HCT116 (cell line): ENCODE results near the gene RBPMS2. TPM values are rescaled to one million over a fixed set of nuclear protein-coding genes. Genes with fewer than 3 reads are reported as not detected.

ENCODE experiments used
- ATAC-seq: fragments of 200-7000 bp; cut with Tn5 transposase; 2 replicates; pipeline ENCODE4 v1.9.1; 2020; ENCODE audit warnings: mild to moderate bottlenecking, moderate library complexity
- BruUV-seq: library from RNA; stranded (reverse); fragments of 400-500 nt; replicated peaks from 2 replicates; lab custom pipeline; 2021; lab: Mats Ljungman, UMichigan
- CTCF ChIA-PET: fragments of 300-600 bp; sonication (Branson Sonifier 250); formaldehyde crosslinking; loops from one replicate; lab custom pipeline; 2021; ENCODE audit warnings: antibody characterized with exemption; lab: Charles Lee
- POLR2A ChIA-PET: fragments of 300-600, 350-600 bp; sonication (Branson Sonifier 250); formaldehyde crosslinking; loops from one replicate; lab custom pipeline; 2021; ENCODE audit warnings: antibody characterized with exemption; lab: Charles Lee
- RAD21 ChIA-PET, 2 experiments: fragments of 300-600 bp; sonication (Branson Sonifier 250); formaldehyde crosslinking; loops; one replicate each; lab custom pipeline; 2023; ENCODE audit warnings: low total read pairs in 2 of 2; ENCODE audit not compliant: uncharacterized antibody in 2 of 2, unreplicated experiment in 2 of 2, low non-redundant PET in 1 of 2; lab: Charles Lee
- DNase-seq: peaks from one replicate; pipeline ENCODE4 v3.0.0-alpha.2; 2010; ENCODE audit warnings: low read depth, low spot score
- H2AFZ ChIP-seq: fragments of 200-600 bp; shearing (Covaris generic), sonication (generic); 2 replicates; pipeline ENCODE4 v1.6.1; 2017; ENCODE audit warnings: low read depth, mixed run types, mixed read lengths, antibody characterized with exemption, low read length; ENCODE audit not compliant: poor library complexity, severe bottlenecking
- H3K27ac ChIP-seq: 2 replicates; pipeline ENCODE4 v1.5.1; 2012; ENCODE audit warnings: low read depth, low read length
- H3K27me3 ChIP-seq: fragments of 200-600 bp; sonication (generic); 2 replicates; pipeline ENCODE4 v1.6.1; 2016; ENCODE audit warnings: mixed run types, low read length, mixed read lengths; ENCODE audit not compliant: insufficient read depth
- H3K36me3 ChIP-seq, 2 experiments: fragments of 200-500 bp in 1 of 2; fragments of 200-600 bp in 1 of 2; sonication (Bioruptor generic) in 1 of 2; sonication (generic) in 1 of 2; 2 replicates each; pipeline versions ENCODE4 v1.5.1 to v1.6.1; 2014 to 2016; ENCODE audit warnings: low read length in 2 of 2, inconsistent platforms in 1 of 2, mixed read lengths in 1 of 2, mixed run types in 1 of 2; ENCODE audit not compliant: insufficient read depth in 2 of 2, control insufficient read depth in 1 of 2
- H3K4me1 ChIP-seq, 2 experiments: fragments of 200-600 bp in 1 of 2; sonication (generic) in 1 of 2; 2 replicates each; pipeline versions ENCODE4 v1.5.1 to v1.6.1; 2012 to 2017; ENCODE audit warnings: low read length in 2 of 2, inconsistent platforms in 1 of 2, mild to moderate bottlenecking in 1 of 2, mixed read lengths in 1 of 2, mixed run types in 1 of 2, moderate library complexity in 1 of 2; ENCODE audit not compliant: insufficient read depth in 2 of 2, control insufficient read depth in 1 of 2
- H3K4me2 ChIP-seq: fragments of 200-600 bp; sonication (generic); 2 replicates; pipeline ENCODE4 v1.6.1; 2017; ENCODE audit warnings: mixed run types, low read length, mixed read lengths
- H3K4me3 ChIP-seq, 2 experiments: fragments of 200-600 bp in 1 of 2; sonication (generic) in 1 of 2; replicated peaks in 1 of 2; 2 replicates each; pipeline ENCODE4 v1.5.1; 2011 to 2016; ENCODE audit warnings: low read length in 2 of 2, control low read depth in 1 of 2, low read depth in 1 of 2, mild to moderate bottlenecking in 1 of 2, mixed read lengths in 1 of 2, mixed run types in 1 of 2
- H3K79me2 ChIP-seq: fragments of 200-600 bp; sonication (generic); 2 replicates; pipeline ENCODE4 v1.6.1; 2017; ENCODE audit warnings: mild to moderate bottlenecking, mixed run types, low read length, moderate library complexity, mixed read lengths; ENCODE audit not compliant: insufficient read depth
- H3K9ac ChIP-seq: fragments of 200-600 bp; sonication (generic); 2 replicates; pipeline ENCODE4 v1.6.1; 2016; ENCODE audit warnings: low read length, mixed read lengths
- H3K9me2 ChIP-seq: fragments of 200-600 bp; sonication (generic), shearing (Covaris generic); 2 replicates; pipeline ENCODE4 v1.6.1; 2017; ENCODE audit warnings: mixed run types, mild to moderate bottlenecking, moderate library complexity; ENCODE audit not compliant: insufficient read depth
- H3K9me3 ChIP-seq, 2 experiments: fragments of 200-500 bp in 1 of 2; fragments of 200-600 bp in 1 of 2; sonication (Bioruptor generic) in 1 of 2; sonication (generic) in 1 of 2; 2 replicates each; pipeline ENCODE4 v1.6.1; 2014 to 2017; ENCODE audit warnings: low read length in 2 of 2, mixed read lengths in 2 of 2, inconsistent platforms in 1 of 2, low read depth in 1 of 2, mild to moderate bottlenecking in 1 of 2, mixed run types in 1 of 2, moderate library complexity in 1 of 2; ENCODE audit not compliant: control insufficient read depth in 1 of 2, insufficient read depth in 1 of 2
- H4K20me1 ChIP-seq: fragments of 200-600 bp; sonication (generic), shearing (Covaris generic); 2 replicates; pipeline ENCODE4 v1.6.1; 2017; ENCODE audit warnings: mixed run types, mild to moderate bottlenecking, moderate library complexity; ENCODE audit not compliant: insufficient read depth
- ATF3 ChIP-seq: IDR thresholded peaks from 2 replicates; pipeline ENCODE4 v1.6.1; 2012
- CEBPB ChIP-seq: IDR thresholded peaks from 2 replicates; pipeline ENCODE4 v1.6.1; 2012; ENCODE audit warnings: low read depth
- EGR1 ChIP-seq: IDR thresholded peaks from 2 replicates; pipeline ENCODE4 v1.6.1; 2012; ENCODE audit warnings: low read depth
- ELF1 ChIP-seq: IDR thresholded peaks from 2 replicates; pipeline ENCODE4 v1.6.1; 2012; ENCODE audit warnings: low read depth, borderline replicate concordance
- EZH2phosphoT487 ChIP-seq: fragments of 200-600 bp; IDR thresholded peaks from 2 replicates; pipeline ENCODE4 v1.6.1; 2018; ENCODE audit warnings: antibody characterized with exemption, borderline replicate concordance
- FOSL1 ChIP-seq: IDR thresholded peaks from 2 replicates; pipeline ENCODE4 v1.6.1; 2012; ENCODE audit warnings: low read depth
- JUND ChIP-seq: IDR thresholded peaks from 2 replicates; pipeline ENCODE4 v1.6.1; 2012
- MAX ChIP-seq: IDR thresholded peaks from 2 replicates; pipeline ENCODE4 v1.6.1; 2012
- POLR2A ChIP-seq: IDR thresholded peaks from 2 replicates; pipeline ENCODE4 v1.7.0; 2011; ENCODE audit warnings: borderline replicate concordance; ENCODE audit not compliant: insufficient read depth, insufficient read length; ENCODE audit errors: extremely low read depth
- POLR2AphosphoS5 ChIP-seq: IDR thresholded peaks from 2 replicates; pipeline ENCODE4 v1.6.1; 2011; ENCODE audit warnings: mild to moderate bottlenecking, low read depth, low read length, moderate library complexity
- RAD21 ChIP-seq: IDR thresholded peaks from 2 replicates; pipeline ENCODE4 v1.6.1; 2012; ENCODE audit warnings: low read depth, mild to moderate bottlenecking
- REST ChIP-seq: IDR thresholded peaks from 2 replicates; pipeline ENCODE4 v1.6.1; 2012; ENCODE audit warnings: low read depth
- SIN3A ChIP-seq: IDR thresholded peaks from 2 replicates; pipeline ENCODE4 v1.6.1; 2012; ENCODE audit warnings: low read depth
- SRF ChIP-seq: IDR thresholded peaks from 2 replicates; pipeline ENCODE4 v1.6.1; 2012; ENCODE audit warnings: low read depth
- TCF7L2 ChIP-seq: IDR thresholded peaks from 2 replicates; pipeline ENCODE4 v1.7.0; 2011; ENCODE audit warnings: borderline replicate concordance, inconsistent platforms; ENCODE audit not compliant: insufficient read depth, insufficient read length; ENCODE audit errors: extremely low read depth
- YY1 ChIP-seq: IDR thresholded peaks from 2 replicates; pipeline ENCODE4 v1.6.1; 2011; ENCODE audit warnings: low read length, low read depth, moderate library complexity, mild to moderate bottlenecking; ENCODE audit not compliant: insufficient replicate concordance; ENCODE audit errors: extremely low read depth
- ZBTB33 ChIP-seq: IDR thresholded peaks from 2 replicates; pipeline ENCODE4 v1.6.1; 2011; ENCODE audit warnings: mild to moderate bottlenecking, low read length, moderate library complexity; ENCODE audit not compliant: insufficient replicate concordance; ENCODE audit errors: extremely low read depth
- ZFX ChIP-seq: fragments of 450-650 bp; IDR thresholded peaks from 2 replicates; pipeline ENCODE4 v1.6.1; 2017
- ZNF274 ChIP-seq: fragments of 200-500 bp; sonication (Bioruptor generic); IDR thresholded peaks from 2 replicates; pipeline ENCODE4 v1.6.1; 2014; ENCODE audit warnings: mild to moderate bottlenecking, low read depth, low read length, inconsistent platforms
- intact Hi-C: fragments of 100-400 bp; cut with micrococcal nuclease; formaldehyde crosslinking; loops from 2 replicates; pipeline ENCODE4 v1.10.0; 2022
- total RNA-seq: library from RNA; stranded (reverse); gene quantifications from one replicate; pipeline ENCODE4 v1.2.1, GENCODE V29; 2021; ENCODE audit not compliant: unreplicated experiment

RBPMS2 gene
- total RNA-seq, 1 experiment from 2014 or later = 11.6 TPM

GRCh38 chr15:64810497-64811326 is 35.3 kb upstream of the RBPMS2 start:
- CTCF ChIA-PET = interaction anchor here (0.8 to 4.0 kb wide), 7 partner anchors 9 to 82 kb away, joined by 3 to 73 read pairs (median 8); no protein-coding TSS in a partner anchor
- Histone ChIP-seq H3K9ac (no peak overlapping the region), H3K9me2 (no peaks in the 10 kb centered on the region), H3K4me1 (peaks cover 0 to 4% of the 10 kb centered on the region in 2 experiments; a peak in 2 of 4 replicates), H3K79me2 (no peaks in the 10 kb centered on the region), H3K4me2 (no peak overlapping the region), H3K27me3 (no peaks in the 10 kb centered on the region), H4K20me1 (no peaks in the 10 kb centered on the region), H3K27ac (no peak overlapping the region), H3K36me3 (no peaks in the 10 kb centered on the region), H3K4me3 (no peak overlapping the region), H3K9me3 (no peaks in the 10 kb centered on the region), H2AFZ (peak overlapping the region; percentile 71)
- intact Hi-C loops = loop anchor here (1.0 kb wide), 1 partner anchor 79 kb away; no protein-coding TSS in a partner anchor
- POLR2A ChIA-PET = interaction anchor here (1.9 kb wide), 1 partner anchor 15 kb away, joined by 6 read pairs; the partner anchor contains the start of gene PIF1
- RAD21 ChIA-PET = interaction anchor here (0.6 to 1.3 kb wide), 3 partner anchors 61 to 80 kb away, joined by 3 to 7 read pairs (median 4); no protein-coding TSS in a partner anchor
- ATAC-seq (no peak), DNase-seq (no peak)
- BruUV-seq = no TSS peak
- no peak for TF ChIP-seq TCF7L2
- no peak for TF ChIP-seq POLR2A
- no peak for TF ChIP-seq POLR2AphosphoS5
- TF ChIP-seq FOSL1 = no peak
- TF ChIP-seq RAD21 = no peak
- no peak for TF ChIP-seq ZFX
- TF ChIP-seq JUND = no peak
- TF ChIP-seq CEBPB = no peak
- TF ChIP-seq SIN3A = no peak
- TF ChIP-seq EGR1 = no peak
- no peak for TF ChIP-seq ATF3
- no peak for TF ChIP-seq YY1
- TF ChIP-seq EZH2phosphoT487 = no peak
- TF ChIP-seq ZNF274 = no peak
- no peak for TF ChIP-seq SRF
- no peak for TF ChIP-seq MAX
- TF ChIP-seq ZBTB33 = no peak
- no peak for TF ChIP-seq ELF1
- TF ChIP-seq REST = no peak
